Effector CD4-positive, alpha-beta T cell (primary cell): ENCODE measurements around the gene PON1.

Experiments used
- DNase-seq: peaks from one replicate; pipeline ENCODE4 v3.0.0-alpha.2; 2020

The PON1 gene

GRCh38 chr7:95316588-95316987 lies 7.7 kb downstream of the PON1 start:
- DNase-seq = no peak

GRCh38 chr7:95312561-95312960 lies 11.8 kb downstream of the PON1 start:
- no peak for DNase-seq

DNA sequence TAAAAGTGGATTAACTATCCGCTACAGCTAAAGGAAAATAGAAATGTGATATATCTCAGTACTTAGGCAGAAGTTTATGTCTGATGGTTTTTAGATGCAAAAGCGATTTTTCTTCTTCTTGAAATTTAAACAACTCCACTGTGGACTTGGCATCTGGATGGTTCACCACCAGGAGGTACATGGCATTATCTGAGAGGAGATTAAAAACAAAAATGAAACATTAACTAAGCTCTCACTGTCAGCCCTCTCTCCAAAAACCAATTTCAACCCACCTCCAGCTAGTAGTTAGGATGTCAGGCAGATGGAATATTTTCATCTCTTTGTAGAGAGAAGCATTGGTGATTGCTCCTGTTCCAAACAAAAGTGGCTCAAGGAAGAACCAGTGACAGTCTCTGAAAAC lies 12.9 kb downstream of the PON1 start:
- DNase-seq = no peak

GRCh38 chr7:95309951-95310350 lies 14.4 kb downstream of the PON1 start:
- no peak for DNase-seq

GRCh38 chr7:95304990-95305389 lies 19.3 kb downstream of the PON1 start:
- no peak for DNase-seq

- DNase-seq = no peak
These were observed 21.1 kb downstream of the PON1 start for GRCh38 chr7:95303013-95303905.

GRCh38 chr7:95298091-95298490 lies 26.2 kb downstream of the PON1 start:
- no peak for DNase-seq

DNA sequence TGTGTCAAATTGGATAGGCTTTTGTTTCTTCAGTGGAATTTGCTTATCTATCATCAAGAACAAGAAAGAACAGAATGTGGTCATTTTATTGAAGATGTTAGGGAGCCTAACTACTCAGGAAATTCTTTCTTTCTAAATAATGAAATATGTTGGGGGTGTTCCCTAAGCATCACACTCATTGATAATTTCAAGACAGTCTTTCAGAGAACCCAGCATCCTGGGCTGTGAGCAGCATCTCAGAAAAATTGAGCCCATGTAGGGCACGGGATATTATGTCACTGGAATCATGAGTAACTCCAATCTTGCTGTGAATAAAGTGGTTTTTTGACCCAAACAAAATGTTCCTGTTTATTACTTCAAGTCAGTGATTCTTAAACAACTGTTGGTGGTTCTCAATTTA lies 27.3 kb downstream of the PON1 start:
- DNase-seq = no peak

DNA sequence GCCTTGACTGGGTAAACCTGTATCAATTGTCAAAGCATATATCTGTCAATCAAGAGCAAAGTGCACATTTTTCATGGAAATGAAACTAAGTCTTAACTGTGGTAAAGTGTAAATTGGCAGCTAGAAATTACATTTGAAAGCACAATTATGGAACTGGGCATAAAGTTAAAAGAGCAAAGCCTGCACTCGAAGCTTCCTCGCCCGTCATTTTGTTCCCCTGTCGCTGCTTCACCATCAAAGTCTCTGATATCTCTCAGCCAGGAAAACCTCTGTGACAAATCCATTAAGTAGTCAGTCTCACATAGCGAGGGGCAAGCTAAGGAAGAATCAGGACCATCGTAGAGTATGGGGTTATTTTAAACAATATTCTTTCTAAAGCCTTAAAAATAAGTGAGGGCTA lies 27.9 kb downstream of the PON1 start:
- no peak for DNase-seq

GRCh38 chr7:95295397-95295796 lies 28.9 kb downstream of the PON1 start:
- no peak for DNase-seq

DNA sequence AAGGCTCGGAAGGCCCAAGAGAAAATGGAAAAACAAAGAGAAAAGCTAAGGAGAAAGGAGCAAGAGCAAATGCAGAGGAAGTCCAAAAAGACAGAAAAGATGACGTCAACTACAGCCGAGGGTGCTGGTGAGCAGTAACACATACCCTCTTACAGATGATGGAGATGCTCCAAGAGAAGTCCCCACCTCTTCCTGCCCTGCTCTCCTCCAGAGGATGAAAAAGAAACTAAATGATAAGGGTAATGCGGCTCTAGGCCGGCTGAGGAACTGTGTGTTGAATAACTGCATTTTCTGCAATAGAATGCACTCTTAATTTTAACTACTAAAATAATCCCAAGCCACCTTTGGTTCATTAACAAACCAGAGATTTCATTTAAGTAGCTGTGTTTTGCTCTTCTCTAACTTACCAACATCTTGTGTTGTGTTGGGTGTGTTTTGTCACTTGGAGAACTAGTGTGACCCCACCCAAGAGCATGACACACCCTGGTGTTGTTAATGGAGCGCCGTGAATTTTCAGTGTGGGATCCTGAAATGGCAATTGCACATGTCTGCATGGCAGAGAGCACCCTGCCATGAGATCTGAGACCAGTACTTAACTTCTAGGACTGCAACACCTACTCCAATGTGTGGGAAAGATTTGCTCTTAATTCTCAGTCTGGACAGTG lies 34.0 kb downstream of the PON1 start:
- no peak for DNase-seq

DNA sequence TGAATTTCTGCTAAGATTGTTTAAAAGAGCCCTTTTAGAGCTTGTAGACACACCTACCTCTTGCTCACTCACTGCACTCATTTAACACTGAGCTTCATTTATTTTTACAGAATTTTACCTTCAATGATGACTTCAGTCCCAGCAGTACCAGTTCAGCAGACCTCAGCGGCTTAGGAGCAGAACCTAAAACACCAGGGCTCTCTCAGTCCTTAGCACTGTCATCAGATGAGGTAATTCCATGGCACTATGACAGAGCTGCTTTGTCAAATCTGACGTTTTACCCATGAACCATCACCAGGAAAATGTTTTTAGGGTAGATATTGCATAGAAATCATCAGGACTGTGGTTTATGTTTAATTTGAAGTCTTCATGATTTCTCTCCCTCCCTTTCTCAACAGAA lies 38.2 kb downstream of the PON1 start:
- no peak for DNase-seq

DNA sequence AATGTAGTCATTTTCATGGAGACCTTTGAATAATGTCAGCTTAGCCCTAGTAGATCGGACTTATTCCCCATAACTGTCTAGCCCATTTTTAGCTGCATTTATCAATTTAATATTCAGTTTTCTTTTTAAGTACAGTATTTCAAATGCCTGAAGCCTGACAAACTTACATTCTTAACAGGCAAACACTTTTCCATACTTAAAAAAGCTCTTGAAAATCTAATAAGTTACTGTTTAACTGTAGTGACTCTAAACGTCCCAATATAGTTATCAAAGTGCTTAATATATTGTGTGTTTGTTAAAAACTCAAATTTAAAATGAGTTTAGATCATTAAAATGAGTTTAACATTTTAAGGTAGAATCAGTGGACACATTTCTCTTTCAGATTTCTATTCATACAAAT lies 44.9 kb downstream of the PON1 start:
- no peak for DNase-seq

GRCh38 chr7:95276114-95276513 lies 48.2 kb downstream of the PON1 start:
- DNase-seq = no peak

- DNase-seq = no peak
These were observed 54.7 kb downstream of the PON1 start for GRCh38 chr7:95269640-95270039.

GRCh38 chr7:95267754-95268153 lies 56.6 kb downstream of the PON1 start:
- no peak for DNase-seq

DNA sequence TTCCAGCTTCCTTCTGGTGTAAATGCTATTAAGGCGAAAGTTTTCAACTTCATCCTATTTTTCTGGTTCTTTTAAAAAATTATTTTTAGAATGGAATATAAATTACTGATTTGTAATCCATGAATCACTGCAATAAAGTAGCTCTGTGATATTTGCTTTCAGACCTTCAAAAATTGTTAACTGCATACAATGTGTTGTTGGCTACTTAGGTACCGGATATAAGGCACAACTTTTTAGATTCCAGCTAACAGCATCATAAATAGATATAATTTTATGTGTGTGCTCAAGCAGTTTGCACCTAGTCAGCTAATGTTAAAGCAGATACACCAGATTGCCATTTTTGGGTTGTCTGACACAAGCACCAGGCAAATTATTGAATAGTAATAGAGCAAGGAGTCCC lies 58.7 kb downstream of the PON1 start:
- DNase-seq = no peak

DNA sequence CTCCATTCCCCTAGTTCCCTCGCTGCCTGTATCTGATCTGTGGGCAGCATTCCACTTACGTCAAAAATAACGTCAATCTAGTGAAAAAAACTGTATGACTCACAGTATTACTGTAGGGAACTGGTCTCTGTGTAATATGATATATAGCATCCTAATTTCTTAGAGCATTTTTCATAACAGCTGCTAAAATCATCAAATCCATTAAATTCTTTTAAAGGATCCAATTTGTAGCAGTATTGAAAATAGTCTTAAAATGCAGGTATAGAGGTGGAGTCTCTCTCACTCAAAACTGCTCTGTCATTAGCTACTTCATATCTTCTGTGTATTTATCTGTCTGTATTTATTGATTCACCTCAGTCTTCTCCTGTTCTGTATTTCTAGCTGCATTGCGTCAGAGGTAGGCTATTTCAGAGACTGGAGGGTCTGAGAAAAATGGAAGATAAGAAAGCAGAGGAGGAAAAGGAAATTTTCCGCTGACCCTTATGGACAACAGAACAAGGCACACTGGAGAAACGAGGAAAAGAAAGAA lies 59.9 kb downstream of the PON1 start:
- no peak for DNase-seq

DNA sequence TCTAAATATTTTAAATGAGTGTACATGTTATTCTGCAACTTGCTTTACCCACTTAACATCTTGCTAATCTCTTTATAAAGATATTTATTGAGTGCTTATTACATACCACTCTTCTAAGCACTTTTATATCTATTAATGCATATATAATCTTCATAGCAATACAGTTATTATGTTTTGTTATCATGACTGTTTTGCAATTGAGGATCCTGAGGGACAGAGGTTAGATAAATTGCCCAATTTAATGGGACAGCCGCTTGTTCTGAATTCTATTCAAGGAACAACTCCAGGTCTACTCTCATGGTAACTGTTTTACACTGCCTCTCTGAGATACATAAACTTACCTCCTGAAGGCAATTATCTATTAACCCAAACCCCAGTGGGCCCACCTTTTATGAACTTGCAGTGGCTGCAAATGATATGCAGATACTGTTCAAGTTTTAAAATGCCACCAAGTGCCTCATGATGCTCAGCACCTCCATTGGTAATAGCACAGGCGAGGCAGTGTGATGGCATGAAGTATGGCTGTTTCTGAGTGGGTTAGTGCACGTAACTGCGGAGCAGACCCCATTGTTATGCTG lies 60.5 kb downstream of the PON1 start:
- no peak for DNase-seq

- DNase-seq = no peak
These were observed 61.5 kb downstream of the PON1 start for GRCh38 chr7:95262875-95263274.

GRCh38 chr7:95261895-95262415 lies 62.4 kb downstream of the PON1 start:
- DNase-seq = no peak

DNA sequence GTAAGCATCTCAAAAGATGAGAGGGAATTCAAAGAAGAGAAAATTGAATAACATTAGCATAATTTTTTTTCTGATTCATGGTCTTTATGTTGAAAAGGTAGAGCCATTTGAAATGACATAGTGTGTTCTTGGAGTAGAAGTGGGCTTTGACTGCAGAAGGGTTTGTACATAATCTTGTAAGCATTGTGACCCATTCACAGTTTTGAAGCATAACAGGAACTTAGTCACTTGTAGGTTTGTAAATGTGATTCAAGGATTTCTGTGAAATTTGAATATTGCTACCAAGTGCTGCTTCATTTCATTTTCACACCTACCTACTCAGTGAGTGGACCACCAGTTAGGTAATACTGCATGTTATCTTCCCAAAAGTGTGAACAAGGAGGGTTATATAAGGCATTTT lies 68.6 kb downstream of the PON1 start:
- no peak for DNase-seq

DNA sequence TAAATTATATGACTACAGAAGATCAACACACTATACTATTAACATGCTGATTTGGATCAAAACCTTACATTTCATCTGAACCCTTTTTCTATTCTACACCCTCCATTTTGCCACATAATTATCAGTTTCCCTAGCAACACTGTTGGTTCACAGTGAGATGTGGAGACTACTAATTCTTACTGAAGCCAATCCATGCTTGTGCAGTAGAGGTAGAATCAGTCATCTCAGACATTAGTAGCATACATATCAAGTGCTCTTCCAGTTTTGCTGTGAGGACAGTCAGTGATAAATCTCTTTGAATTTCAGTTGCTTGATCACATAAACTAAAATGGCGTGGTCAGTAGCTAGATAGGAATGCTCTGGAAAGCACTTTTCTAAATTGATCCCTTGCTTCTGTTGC lies 70.3 kb downstream of the PON1 start:
- no peak for DNase-seq

DNA sequence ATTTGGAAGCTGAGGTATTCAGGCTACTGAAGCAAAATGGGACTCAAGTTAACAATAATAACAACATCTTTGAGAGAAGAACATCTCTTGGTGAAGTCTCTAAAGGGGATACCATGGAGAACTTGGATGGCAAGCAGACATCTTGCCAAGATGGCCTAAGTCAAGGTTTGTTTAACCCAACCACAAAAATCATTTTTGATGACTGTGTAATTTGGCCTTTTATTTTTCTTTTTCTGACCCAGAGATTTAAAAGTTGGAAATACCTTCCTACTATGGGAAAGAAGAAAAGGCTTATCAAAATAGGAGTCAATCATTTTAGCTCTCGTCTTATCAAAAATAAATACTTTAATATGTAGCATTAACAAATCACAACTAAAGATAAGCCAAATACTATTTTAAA lies 72.4 kb downstream of the PON1 start:
- DNase-seq = no peak
